Activated naive CD4-positive, alpha-beta T cell treated with anti-CD3 and anti-CD28 coated beads, Interleukin-2, amount 10 ng/mL, durations not matched to agents 7 days and 5 days (primary cell): ENCODE results near the gene ABCA3.

Source experiments
- CTCF ChIA-PET: fragments of 350-600 bp; sonication (Branson Sonifier 250); formaldehyde crosslinking; loops from one replicate; lab custom pipeline; 2021; ENCODE audit warnings: antibody characterized with exemption; lab: Charles Lee
- DNase-seq: peaks from one replicate; pipeline ENCODE4 v3.0.0-alpha.2; 2020
- H3K27ac Mint-ChIP-seq: one replicate; pipeline ENCODE4 v1.8.0; 2021; ENCODE audit warnings: mild to moderate bottlenecking, moderate library complexity, mixed read lengths
- H3K27me3 Mint-ChIP-seq: one replicate; pipeline ENCODE4 v1.8.0; 2021; ENCODE audit warnings: mild to moderate bottlenecking, mixed read lengths
- H3K36me3 Mint-ChIP-seq: one replicate; pipeline ENCODE4 v1.8.0; 2021; ENCODE audit warnings: mixed read lengths
- H3K4me1 Mint-ChIP-seq: one replicate; pipeline ENCODE4 v1.8.0; 2021; ENCODE audit warnings: mixed read lengths
- H3K4me3 Mint-ChIP-seq: one replicate; pipeline ENCODE4 v1.8.0; 2021; ENCODE audit warnings: mild to moderate bottlenecking, moderate library complexity, mixed read lengths
- H3K9me3 Mint-ChIP-seq: one replicate; pipeline ENCODE4 v1.8.0; 2021; ENCODE audit warnings: mixed read lengths

Gene ABCA3

DNA sequence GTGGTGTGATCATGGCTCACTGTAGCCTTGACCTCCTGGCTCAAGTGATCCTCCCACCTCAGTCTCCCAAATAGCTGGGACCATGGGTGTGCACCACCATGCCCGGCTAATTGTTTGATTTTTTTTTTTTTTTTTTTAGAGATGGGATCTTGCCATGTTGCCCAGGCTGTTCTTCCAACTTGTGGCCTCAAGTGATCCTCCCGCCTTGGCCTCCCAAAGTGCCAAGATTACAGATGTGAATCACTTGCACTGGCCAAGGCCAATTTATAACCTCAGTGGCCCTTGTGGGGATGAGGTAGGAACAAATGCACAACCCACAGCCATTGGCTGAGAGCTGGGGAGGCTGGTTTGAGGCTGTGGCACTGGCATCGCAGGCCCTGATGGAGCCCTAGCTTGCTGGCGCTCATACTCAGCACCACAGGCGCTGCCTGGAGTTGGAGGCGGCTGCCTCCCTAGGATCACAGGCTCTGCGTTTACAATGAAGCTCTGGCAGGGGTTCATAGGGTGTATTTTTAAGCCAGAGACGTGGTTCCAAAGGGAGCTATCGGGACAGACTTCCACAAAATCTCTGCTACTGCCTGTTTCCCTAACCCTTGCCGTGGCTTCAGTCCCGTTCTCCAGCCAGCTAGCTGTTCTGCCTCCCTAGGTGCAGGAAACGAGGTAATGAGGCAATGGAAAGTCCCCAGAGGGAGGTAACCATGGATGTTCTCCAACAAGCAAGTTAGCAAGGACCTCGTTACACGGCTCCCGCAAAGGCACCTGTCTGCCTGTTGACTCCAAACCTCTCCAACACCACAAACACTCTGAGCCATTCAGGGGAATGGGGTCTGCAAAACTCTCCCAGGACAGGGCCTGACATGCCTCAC, 2.9 kb downstream of the ABCA3 start:
- H3K36me3 Mint-ChIP-seq = peaks cover 3% of the 10 kb centered on the region
- H3K4me3 Mint-ChIP-seq = peak overlapping the region; percentile 1
- peaks cover 41% of the 10 kb centered on the region for H3K27me3 Mint-ChIP-seq
- DNase-seq = no peak
- CTCF ChIA-PET = interaction anchor here (1.1 to 1.6 kb wide), 2 partner anchors 58 to 163 kb away, joined by 3 to 7 read pairs; no protein-coding TSS in a partner anchor
- H3K4me1 Mint-ChIP-seq = peaks cover 21% of the 10 kb centered on the region
- no peaks in the 10 kb centered on the region for H3K9me3 Mint-ChIP-seq
- H3K27ac Mint-ChIP-seq = no peak overlapping the region

DNA sequence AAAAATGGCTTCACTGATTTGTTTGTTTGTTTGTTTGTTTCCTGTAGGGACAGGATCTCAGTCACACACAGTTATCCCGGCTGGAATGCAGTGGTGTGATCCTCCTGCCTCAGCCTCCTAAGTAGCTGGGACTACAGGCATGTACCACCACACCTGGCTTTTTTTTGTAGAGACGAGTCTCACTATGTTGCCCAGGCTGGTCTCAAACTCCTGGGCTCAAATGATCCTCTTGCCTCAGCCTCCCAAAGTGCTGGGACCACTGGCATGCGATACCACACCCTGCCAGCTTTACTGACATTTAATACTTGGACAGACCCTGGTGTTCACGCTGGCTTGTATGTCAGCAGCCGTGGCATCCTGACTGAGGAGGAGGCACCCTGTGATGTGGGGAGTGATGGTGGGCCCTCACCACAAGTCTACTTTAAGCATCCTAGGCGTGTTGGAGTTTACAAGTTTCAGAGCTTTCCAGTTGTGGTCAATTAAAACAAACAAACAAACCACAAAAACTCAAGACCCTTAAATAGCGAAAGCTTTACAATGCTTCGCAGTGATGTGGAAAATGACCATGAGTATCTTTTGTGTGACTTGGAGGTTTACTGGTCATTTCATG, 5.1 kb downstream of the ABCA3 start:
- no peak for DNase-seq
- no peak overlapping the region for H3K27ac Mint-ChIP-seq
- H3K36me3 Mint-ChIP-seq = peaks cover 1% of the 10 kb centered on the region
- peaks cover 16% of the 10 kb centered on the region for H3K4me1 Mint-ChIP-seq
- no peaks in the 10 kb centered on the region for H3K9me3 Mint-ChIP-seq
- CTCF ChIA-PET = no interaction called here
- no peak overlapping the region for H3K4me3 Mint-ChIP-seq
- H3K27me3 Mint-ChIP-seq = peaks cover 40% of the 10 kb centered on the region

DNA sequence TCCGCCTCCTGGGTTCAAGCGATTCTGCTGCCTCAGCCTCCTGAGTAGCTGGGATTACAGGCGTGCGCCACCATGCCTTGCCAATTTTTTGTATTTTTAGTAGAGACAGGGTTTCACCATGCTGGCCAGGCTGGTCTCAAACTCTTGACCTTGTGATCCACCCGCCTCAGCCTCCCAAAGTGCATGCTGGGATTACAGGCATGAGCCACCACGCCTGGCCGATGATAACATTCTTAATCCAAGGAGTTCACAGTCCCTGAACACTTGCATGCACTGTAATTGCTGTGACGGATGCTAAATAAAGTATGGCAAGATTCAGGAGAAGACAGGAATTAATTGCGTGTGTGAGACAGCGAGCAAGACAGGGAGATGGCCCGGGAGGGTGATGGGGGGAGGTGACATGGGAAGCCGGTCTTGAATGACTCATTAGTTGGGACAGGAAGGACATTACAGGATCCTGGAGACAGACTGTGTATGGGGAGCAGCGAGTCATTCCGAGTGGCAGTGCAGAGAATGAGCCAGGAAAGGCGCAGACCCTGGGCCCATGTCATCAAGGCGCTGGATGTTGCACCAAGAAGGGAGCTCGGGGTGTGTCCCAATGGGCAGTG, 6.7 kb downstream of the ABCA3 start:
- DNase-seq = no peak
- Mint-ChIP-seq H3K27ac (no peak overlapping the region), H3K4me1 (peaks cover 6% of the 10 kb centered on the region), H3K27me3 (peaks cover 40% of the 10 kb centered on the region), H3K9me3 (no peaks in the 10 kb centered on the region), H3K4me3 (no peak overlapping the region), H3K36me3 (no peaks in the 10 kb centered on the region)
- CTCF ChIA-PET = interaction anchor here (0.7 kb wide), 1 partner anchor 169 kb away, joined by 3 read pairs; no protein-coding TSS in a partner anchor

DNA sequence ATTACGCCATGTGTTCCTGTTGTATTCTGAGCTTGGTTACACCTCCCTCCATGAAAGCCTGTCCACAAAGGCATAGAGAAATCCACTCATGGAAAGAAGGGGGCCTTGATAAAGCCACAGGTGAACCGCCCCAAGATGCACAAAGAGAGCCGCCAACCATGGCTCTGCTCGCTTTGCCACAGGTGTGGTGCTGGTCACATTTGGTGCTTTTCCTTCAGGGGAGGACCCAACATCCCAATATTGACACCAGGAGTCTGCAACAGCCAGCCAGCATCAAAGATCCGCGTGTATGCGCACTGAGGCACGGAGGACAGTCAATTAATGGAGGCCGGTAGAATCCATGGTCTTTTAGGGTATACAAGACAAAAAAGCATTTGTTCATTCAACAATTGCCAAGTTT, 7.3 kb downstream of the ABCA3 start:
- DNase-seq = no peak
- no peaks in the 10 kb centered on the region for H3K36me3 Mint-ChIP-seq
- H3K4me1 Mint-ChIP-seq = peaks cover 5% of the 10 kb centered on the region
- no peak overlapping the region for H3K27ac Mint-ChIP-seq
- CTCF ChIA-PET = no interaction called here
- H3K27me3 Mint-ChIP-seq = peaks cover 40% of the 10 kb centered on the region
- H3K9me3 Mint-ChIP-seq = no peaks in the 10 kb centered on the region
- no peak overlapping the region for H3K4me3 Mint-ChIP-seq

DNA sequence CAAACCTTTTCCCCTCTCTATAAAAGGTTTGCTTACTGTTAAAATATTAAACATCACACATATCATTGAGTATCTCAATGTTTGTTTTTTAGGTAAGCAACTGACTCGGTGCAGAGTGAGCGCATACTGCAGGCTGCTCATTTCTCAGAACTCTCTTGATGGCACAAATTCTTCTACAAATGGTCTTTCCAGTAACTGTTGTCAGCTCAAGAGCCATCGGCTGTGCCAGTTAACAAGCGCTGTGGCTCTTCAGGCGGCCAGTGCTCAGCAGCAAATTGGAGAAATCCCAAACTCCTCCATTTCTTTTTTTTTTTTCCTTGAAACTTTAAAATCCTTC, 8.6 kb downstream of the ABCA3 start:
- H3K4me3 Mint-ChIP-seq = no peak overlapping the region
- CTCF ChIA-PET = no interaction called here
- no peak for DNase-seq
- H3K4me1 Mint-ChIP-seq = peaks cover 2% of the 10 kb centered on the region
- peaks cover 37% of the 10 kb centered on the region for H3K27me3 Mint-ChIP-seq
- no peaks in the 10 kb centered on the region for H3K36me3 Mint-ChIP-seq
- no peak overlapping the region for H3K27ac Mint-ChIP-seq
- no peaks in the 10 kb centered on the region for H3K9me3 Mint-ChIP-seq

DNA sequence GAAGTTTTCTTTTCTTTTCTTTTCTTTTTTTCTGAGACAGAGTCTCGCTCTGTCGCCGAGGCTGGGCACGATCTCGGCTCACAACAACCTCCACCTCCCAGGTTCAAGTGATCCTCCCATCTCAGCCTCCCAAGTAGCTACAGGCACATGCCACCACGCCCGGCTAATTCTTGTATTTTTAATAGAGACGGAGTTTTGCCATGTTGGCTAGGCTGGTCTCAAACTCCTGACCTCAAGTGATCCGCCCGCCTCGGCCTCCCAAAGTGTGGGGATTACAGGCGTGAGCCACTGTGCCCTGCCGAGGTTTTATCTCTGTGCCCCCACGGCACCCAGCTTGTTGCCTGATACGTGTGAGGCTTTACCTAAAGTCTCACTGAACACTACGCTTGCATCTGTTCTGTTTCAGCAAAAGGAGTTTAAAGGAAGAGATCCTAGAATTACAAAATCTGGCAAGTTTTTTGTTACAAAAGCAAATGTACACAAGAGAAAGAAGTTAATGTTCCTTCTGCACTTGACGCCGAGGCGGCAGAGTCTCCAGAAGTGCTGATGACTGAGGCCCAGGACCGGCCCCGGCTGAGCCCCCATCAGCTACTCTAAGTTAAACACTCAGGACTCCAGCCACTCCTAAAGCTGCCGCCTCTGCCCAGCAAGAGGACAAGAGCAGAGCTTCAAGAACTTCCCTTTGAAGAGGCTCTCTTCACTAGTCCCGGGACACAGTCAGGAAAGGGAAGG, 9.2 kb downstream of the ABCA3 start:
- no peaks in the 10 kb centered on the region for H3K36me3 Mint-ChIP-seq
- no peak overlapping the region for H3K27ac Mint-ChIP-seq
- no peaks in the 10 kb centered on the region for H3K9me3 Mint-ChIP-seq

DNA sequence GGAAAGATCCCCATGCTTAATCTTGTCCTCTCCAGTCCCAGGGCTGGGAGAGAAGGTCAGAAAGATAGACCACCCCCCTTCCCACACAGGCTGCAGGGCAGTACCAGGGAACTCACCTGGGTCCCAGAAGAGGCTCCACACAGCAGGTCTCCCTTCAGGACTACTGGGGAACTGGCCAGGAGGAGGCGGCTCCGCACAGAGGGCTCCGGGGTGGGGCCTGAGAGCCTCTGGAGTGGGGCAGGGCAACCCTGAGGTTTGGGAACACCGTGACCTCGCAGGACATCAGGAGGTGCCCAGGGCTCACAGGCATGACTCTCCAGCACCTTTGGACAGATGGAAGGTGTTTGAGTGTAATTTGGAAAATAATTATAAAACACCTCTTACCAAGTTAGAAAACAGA, 11.0 kb downstream of the ABCA3 start:
- H3K4me1 Mint-ChIP-seq = no peaks in the 10 kb centered on the region
- no peaks in the 10 kb centered on the region for H3K36me3 Mint-ChIP-seq
- no peaks in the 10 kb centered on the region for H3K9me3 Mint-ChIP-seq
- CTCF ChIA-PET = interaction anchor here (0.6 kb wide), 1 partner anchor 50 kb away, joined by 3 read pairs; no protein-coding TSS in a partner anchor
- peaks cover 37% of the 10 kb centered on the region for H3K27me3 Mint-ChIP-seq
- DNase-seq = no peak
- no peak overlapping the region for H3K27ac Mint-ChIP-seq
- H3K4me3 Mint-ChIP-seq = no peak overlapping the region

More for the DNA sequence above, 9.2 kb downstream of the ABCA3 start:
- CTCF ChIA-PET = interaction anchor here (1.0 kb wide), 1 partner anchor 9 kb away, joined by 3 read pairs; the partner anchor contains the start of gene ABCA3
- H3K27me3 Mint-ChIP-seq = peaks cover 37% of the 10 kb centered on the region
- peaks cover 2% of the 10 kb centered on the region for H3K4me1 Mint-ChIP-seq
- no peak for DNase-seq
- no peak overlapping the region for H3K4me3 Mint-ChIP-seq

DNA sequence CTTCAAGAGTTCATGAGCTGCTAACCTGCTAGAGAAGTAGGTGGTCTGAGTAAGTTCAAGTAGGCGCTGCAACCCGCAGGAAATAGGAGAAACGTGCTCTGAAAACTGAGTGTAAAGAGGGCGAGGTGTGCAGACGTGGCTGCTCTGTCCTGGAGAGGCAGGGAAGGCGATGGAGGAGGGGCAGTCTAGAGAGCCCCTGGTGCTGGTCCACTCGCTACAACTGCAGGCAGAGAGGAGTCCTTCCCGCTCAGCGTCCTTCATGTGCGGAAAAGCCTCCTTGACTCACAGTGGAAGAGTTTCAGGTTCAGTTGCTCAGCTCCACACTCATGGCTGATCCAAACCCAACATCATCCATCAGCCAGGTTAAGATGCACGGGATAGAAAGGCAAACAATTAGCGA, 12.1 kb downstream of the ABCA3 start:
- DNase-seq = no peak
- Mint-ChIP-seq H3K27ac (no peak overlapping the region), H3K4me3 (no peak overlapping the region), H3K9me3 (no peaks in the 10 kb centered on the region), H3K4me1 (no peaks in the 10 kb centered on the region), H3K36me3 (no peaks in the 10 kb centered on the region), H3K27me3 (peaks cover 34% of the 10 kb centered on the region)
- CTCF ChIA-PET = no interaction called here

DNA sequence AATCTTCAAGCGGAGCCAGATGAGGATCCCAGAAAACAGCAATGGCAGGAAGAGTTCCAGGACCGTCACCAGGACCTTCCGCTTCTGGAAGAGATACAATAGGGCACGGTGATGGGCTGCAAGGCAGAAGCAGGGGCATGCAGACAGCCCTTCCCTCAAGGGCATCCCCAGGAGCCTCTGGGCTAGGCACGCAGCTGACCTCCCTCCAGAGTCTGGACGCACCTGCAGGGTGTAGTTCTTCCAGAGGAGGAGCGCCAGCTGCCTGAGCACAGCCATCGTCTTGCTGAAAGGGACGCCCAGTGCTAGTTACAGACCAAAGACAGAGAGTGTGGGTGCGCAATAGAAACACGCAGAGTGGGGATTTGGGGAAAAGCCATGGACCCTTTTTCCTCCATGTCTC, 14.3 kb downstream of the ABCA3 start:
- Mint-ChIP-seq H3K4me3 (no peak overlapping the region), H3K9me3 (no peaks in the 10 kb centered on the region), H3K36me3 (no peaks in the 10 kb centered on the region), H3K27me3 (peaks cover 27% of the 10 kb centered on the region), H3K27ac (no peak overlapping the region), H3K4me1 (no peaks in the 10 kb centered on the region)
- CTCF ChIA-PET = no interaction called here
- DNase-seq = no peak

DNA sequence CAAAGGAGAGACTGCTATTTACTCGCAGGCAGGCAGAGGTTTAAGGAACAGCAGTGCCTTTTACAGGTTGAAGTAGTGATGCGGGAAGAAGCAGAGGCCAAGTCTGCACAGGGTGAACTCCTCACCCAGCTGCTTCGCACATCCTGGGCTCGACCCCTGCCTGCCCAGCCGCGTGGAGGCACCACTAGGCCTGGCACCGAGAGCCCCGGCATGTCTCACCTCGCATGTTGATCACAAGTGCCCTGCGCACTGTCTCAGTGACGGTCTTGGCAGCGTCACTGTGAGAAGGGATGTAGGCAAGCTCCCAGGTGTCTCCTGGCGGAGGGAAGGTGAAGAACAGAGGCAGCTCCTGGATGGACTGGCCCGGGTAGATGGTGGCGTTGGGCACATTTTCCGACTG, 14.7 kb downstream of the ABCA3 start:
- Mint-ChIP-seq H3K4me3 (no peak overlapping the region), H3K4me1 (no peaks in the 10 kb centered on the region), H3K27me3 (peaks cover 23% of the 10 kb centered on the region), H3K27ac (no peak overlapping the region), H3K36me3 (no peaks in the 10 kb centered on the region), H3K9me3 (no peaks in the 10 kb centered on the region)
- CTCF ChIA-PET = interaction anchor here (0.6 kb wide), 1 partner anchor 10 kb away, joined by 3 read pairs; no protein-coding TSS in a partner anchor
- DNase-seq = no peak

DNA sequence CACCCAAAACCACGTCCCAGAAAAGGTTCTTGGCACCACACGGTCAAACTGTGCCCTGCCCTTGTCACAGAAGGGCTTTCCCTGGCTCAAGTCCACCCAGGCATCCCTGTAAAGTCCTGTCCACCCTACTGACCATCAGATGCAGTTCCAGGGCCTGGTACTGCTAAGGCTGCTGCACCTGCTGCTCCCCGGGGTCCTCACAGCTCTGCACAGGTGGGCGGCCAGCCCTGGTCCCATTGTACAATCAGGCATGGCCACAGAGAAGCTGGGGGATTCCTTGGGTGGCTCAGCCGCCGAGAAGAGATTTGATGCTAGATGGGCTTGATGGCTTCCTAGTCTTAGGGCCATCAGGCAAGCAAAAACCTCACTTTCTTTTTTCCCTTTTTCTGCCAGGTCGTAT, 15.3 kb downstream of the ABCA3 start:
- Mint-ChIP-seq H3K4me3 (no peak overlapping the region), H3K9me3 (no peaks in the 10 kb centered on the region), H3K36me3 (no peaks in the 10 kb centered on the region), H3K27ac (no peak overlapping the region), H3K27me3 (peaks cover 18% of the 10 kb centered on the region), H3K4me1 (no peaks in the 10 kb centered on the region)
- CTCF ChIA-PET = interaction anchor here (0.6 kb wide), 1 partner anchor 9 kb away, joined by 3 read pairs; no protein-coding TSS in a partner anchor
- DNase-seq = no peak

DNA sequence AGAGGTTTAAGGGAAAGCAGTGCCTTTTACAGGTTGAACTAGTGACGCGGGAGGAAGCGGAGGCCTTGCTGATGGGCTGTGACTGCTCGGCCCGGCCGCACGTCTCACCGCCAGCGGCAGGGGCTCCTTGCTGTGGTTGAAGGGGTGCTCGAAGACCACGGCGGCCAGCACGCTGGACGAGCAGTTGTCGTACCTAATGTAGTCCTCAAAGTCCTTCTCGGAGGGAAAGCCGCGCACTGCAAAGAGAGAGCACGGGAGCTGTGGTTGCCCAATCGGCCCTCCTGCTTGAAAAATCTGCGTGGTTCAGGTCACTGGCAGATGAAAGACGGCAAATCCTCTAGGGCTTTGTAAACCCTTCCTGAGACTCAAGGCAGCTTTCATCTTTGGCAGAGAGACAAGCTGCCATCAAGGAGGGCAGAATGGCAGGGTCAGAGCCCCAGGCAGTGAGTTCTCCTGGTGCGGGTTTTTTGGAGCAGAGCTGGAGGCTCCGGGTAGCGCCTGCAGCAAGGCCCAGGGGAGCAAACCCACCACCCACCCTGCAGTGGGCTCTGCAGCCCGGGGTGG, 16.1 kb downstream of the ABCA3 start:
- CTCF ChIA-PET = no interaction called here
- Mint-ChIP-seq H3K4me1 (no peaks in the 10 kb centered on the region), H3K27ac (no peak overlapping the region), H3K9me3 (no peaks in the 10 kb centered on the region), H3K4me3 (no peak overlapping the region), H3K36me3 (no peaks in the 10 kb centered on the region), H3K27me3 (peaks cover 11% of the 10 kb centered on the region)
- no peak for DNase-seq

DNA sequence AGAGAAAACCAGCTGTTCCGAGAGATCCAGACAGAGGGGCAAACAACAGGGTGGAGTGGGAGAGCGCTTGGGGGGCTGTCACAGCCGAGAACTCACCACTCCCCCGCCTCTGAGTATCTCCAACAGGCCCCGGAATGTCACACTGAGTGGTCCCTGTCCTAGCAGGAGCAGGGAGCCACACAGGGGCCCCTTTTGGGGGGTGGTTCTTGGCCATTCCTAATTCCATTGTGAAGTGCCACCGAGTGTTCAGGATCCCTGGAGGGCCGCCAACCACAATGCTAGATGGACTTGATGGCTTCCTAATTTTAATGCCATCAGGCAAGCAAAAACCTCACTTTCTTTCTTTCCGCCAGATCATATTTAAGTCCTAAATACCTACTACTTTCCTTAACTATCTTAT, 16.8 kb downstream of the ABCA3 start:
- no peak for DNase-seq
- Mint-ChIP-seq H3K4me3 (no peak overlapping the region), H3K9me3 (no peaks in the 10 kb centered on the region), H3K4me1 (no peaks in the 10 kb centered on the region), H3K36me3 (no peaks in the 10 kb centered on the region), H3K27me3 (peaks cover 8% of the 10 kb centered on the region), H3K27ac (no peak overlapping the region)
- CTCF ChIA-PET = no interaction called here

DNA sequence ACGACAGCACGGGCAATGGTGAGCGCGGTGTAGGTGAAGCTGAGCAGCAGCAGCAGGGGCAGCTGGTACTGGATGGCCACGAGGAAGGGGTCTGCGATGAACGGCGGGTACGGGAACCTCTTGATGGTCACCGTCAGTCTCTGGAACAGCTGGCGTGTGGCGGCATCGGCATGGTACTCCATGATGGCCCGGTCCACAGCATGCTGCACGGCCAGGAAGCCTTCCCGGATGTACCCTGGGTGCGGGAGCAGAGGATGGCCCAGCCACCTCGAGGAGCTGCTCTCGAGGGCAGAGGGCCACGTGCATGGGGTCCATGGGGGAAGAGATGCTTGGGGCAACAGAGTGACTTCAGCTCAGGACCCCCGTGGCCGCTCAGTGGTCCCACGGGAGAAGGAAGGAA, 20.9 kb downstream of the ABCA3 start:
- Mint-ChIP-seq H3K4me3 (no peak overlapping the region), H3K9me3 (no peaks in the 10 kb centered on the region), H3K27me3 (peaks cover 4% of the 10 kb centered on the region), H3K4me1 (no peaks in the 10 kb centered on the region), H3K27ac (no peak overlapping the region), H3K36me3 (no peaks in the 10 kb centered on the region)
- CTCF ChIA-PET = no interaction called here
- no peak for DNase-seq
